Muscle of leg (tissue), 11 donors: ENCODE data around the gene SEC24C. TPM values are rescaled to one million over a fixed set of nuclear protein-coding genes. Genes with fewer than 3 reads are reported as not detected.

Experiments used
- DNase-seq: peaks from one replicate; pipeline ENCODE4 v3.0.0; 2013
- H3K27ac ChIP-seq: one replicate; pipeline ENCODE4 v1.5.1; 2013; ENCODE audit warnings: mild to moderate bottlenecking, low read length, control low read depth
- H3K27me3 ChIP-seq: one replicate; pipeline ENCODE4 v1.6.1; 2013; ENCODE audit warnings: low read length; ENCODE audit not compliant: control insufficient read depth, insufficient read depth
- H3K36me3 ChIP-seq: one replicate; pipeline ENCODE4 v1.6.1; 2013; ENCODE audit warnings: low read length; ENCODE audit not compliant: control insufficient read depth, insufficient read depth
- H3K4me1 ChIP-seq: one replicate; pipeline ENCODE4 v1.6.1; 2013; ENCODE audit warnings: low read length; ENCODE audit not compliant: control insufficient read depth, insufficient read depth
- H3K4me3 ChIP-seq: one replicate; pipeline ENCODE4 v1.5.1; 2013; ENCODE audit warnings: low read length, control low read depth
- H3K9me3 ChIP-seq: replicated peaks from 2 replicates; pipeline ENCODE4 v1.6.1; 2013; ENCODE audit warnings: low read depth, low read length; ENCODE audit not compliant: control insufficient read depth
- WGBS: methylation state at CpG from one replicate; pipeline ENCODE4 v1.1.5; 2013; ENCODE audit warnings: missing lambda C conversion rate; ENCODE audit not compliant: insufficient coverage; 5-methylcytosine and 5-hydroxymethylcytosine counted together
- polyA plus RNA-seq, 8 donors: library from polyadenylated mRNA; unstranded; fragments of 120-200 nt; gene quantifications; one replicate each; pipeline versions ENCODE4 v1.2.1 to v1.2.3, GENCODE V29; 2013; ENCODE audit warnings: inconsistent platforms in 1 of 8, low replicate concordance in 1 of 8; ENCODE audit not compliant: insufficient read length in 8 of 8, insufficient read depth in 1 of 8
- total RNA-seq: library from RNA; stranded (reverse); fragments of 120-200 nt; gene quantifications from one replicate; pipeline ENCODE4 v1.2.4, GENCODE V29; 2013

The SEC24C gene
- total and polyA plus RNA-seq, 9 donors, result 43.4 to 59.3 (median 49.3) TPM

- WGBS, result 78% methylated on average over 7 of the region's 10 CpGs
Measured at GRCh38 chr10:73818402-73818801, 74.2 kb downstream of the SEC24C start.

GRCh38 chr10:73819081-73819480 is 74.9 kb downstream of the SEC24C start:
- DNase-seq, result no peak
- Histone ChIP-seq H3K4me3 (no peak overlapping the region), H3K36me3 (peaks cover 65% of the 10 kb centered on the region), H3K4me1 (peaks cover 7% of the 10 kb centered on the region), H3K27me3 (no peaks in the 10 kb centered on the region), H3K9me3 (no peaks in the 10 kb centered on the region), H3K27ac (no peak overlapping the region)
- 35% methylated on average over 4 of the region's 5 CpGs for WGBS

More at GRCh38 chr10:73818402-73818801, 74.2 kb downstream of the SEC24C start:
- Histone ChIP-seq H3K4me1 (peaks cover 7% of the 10 kb centered on the region), H3K9me3 (no peaks in the 10 kb centered on the region), H3K27me3 (no peaks in the 10 kb centered on the region), H3K27ac (no peak overlapping the region), H3K36me3 (peaks cover 61% of the 10 kb centered on the region), H3K4me3 (no peak overlapping the region)
- no peak for DNase-seq

- DNase-seq, result no peak
- 72% methylated on average over 20 of the region's 20 CpGs for WGBS
Measured at GRCh38 chr10:73819513-73820093, 75.4 kb downstream of the SEC24C start.

More at GRCh38 chr10:73819513-73820093, 75.4 kb downstream of the SEC24C start:
- peaks cover 66% of the 10 kb centered on the region for H3K36me3 ChIP-seq
- H3K4me1 ChIP-seq, result peaks cover 7% of the 10 kb centered on the region
- H3K4me3 ChIP-seq, result no peak overlapping the region
- H3K27me3 ChIP-seq, result no peaks in the 10 kb centered on the region
- no peak overlapping the region for H3K27ac ChIP-seq
- H3K9me3 ChIP-seq, result no peaks in the 10 kb centered on the region

Other genes with a start within 250 kb of the SEC24C start
- 72.0 TPM for gene PPP3CB, start 248.3 kb upstream of the SEC24C start, total RNA-seq
- gene PPP3CB, start 248.3 kb upstream of the SEC24C start, polyA plus RNA-seq, result 100 to 1,000 TPM; 119 to 163 (median 129) TPM
- gene USP54, start 153.0 kb upstream of the SEC24C start, total RNA-seq, result 14.1 TPM
- gene USP54, start 153.0 kb upstream of the SEC24C start, polyA plus RNA-seq, result 10 to 100 TPM; 13.6 to 18.6 (median 17.0) TPM
- gene MYOZ1, start 102.9 kb upstream of the SEC24C start, total RNA-seq, result 552 TPM
- 100 to 1,000 TPM; 201 to 638 (median 487) TPM for gene MYOZ1, start 102.9 kb upstream of the SEC24C start, polyA plus RNA-seq
- 35.6 TPM for gene SYNPO2L, start 88.3 kb upstream of the SEC24C start, total RNA-seq
- gene SYNPO2L, start 88.3 kb upstream of the SEC24C start, polyA plus RNA-seq, result 100 to 1,000 TPM; 136 to 224 (median 185) TPM
- gene AGAP5, start 46.3 kb upstream of the SEC24C start, total RNA-seq, result 6.3 TPM
- 10 to 100 TPM in 3 of 8 donors, 1 to 10 TPM in 5; 4.4 to 16.7 (median 7.2) TPM for gene AGAP5, start 46.3 kb upstream of the SEC24C start, polyA plus RNA-seq
- 33.3 TPM for gene CHCHD1, start 37.7 kb downstream of the SEC24C start, total RNA-seq
- gene CHCHD1, start 37.7 kb downstream of the SEC24C start, polyA plus RNA-seq, result 10 to 100 TPM; 30.1 to 36.3 (median 33.7) TPM
- gene ZSWIM8, start 41.2 kb downstream of the SEC24C start, total RNA-seq, result 40.7 TPM
- gene ZSWIM8, start 41.2 kb downstream of the SEC24C start, polyA plus RNA-seq, result 10 to 100 TPM; 57.5 to 80.5 (median 66.1) TPM
- 11.4 TPM for gene NDST2, start 67.2 kb downstream of the SEC24C start, total RNA-seq
- gene NDST2, start 67.2 kb downstream of the SEC24C start, polyA plus RNA-seq, result 10 to 100 TPM; 16.1 to 23.6 (median 19.4) TPM
- gene CAMK2G, start 130.2 kb downstream of the SEC24C start, total RNA-seq, result 18.4 TPM
- 10 to 100 TPM; 22.2 to 34.7 (median 27.6) TPM for gene CAMK2G, start 130.2 kb downstream of the SEC24C start, polyA plus RNA-seq
- gene PLAU, start 166.8 kb downstream of the SEC24C start, total RNA-seq, result 21.4 TPM
- 10 to 100 TPM; 22.7 to 37.7 (median 28.6) TPM for gene PLAU, start 166.8 kb downstream of the SEC24C start, polyA plus RNA-seq